ENCODE data around the gene VPS39. TPM values are rescaled to one million over a fixed set of nuclear protein-coding genes. Genes with fewer than 3 reads are reported as not detected.

VPS39 gene
- total and polyA plus RNA-seq, 9 of the 15 experiments (the other 6 are each of a cell fraction or from before 2014, with no cell fraction given) = 3.2 to 37.3 (median 21.8) TPM

DNA sequence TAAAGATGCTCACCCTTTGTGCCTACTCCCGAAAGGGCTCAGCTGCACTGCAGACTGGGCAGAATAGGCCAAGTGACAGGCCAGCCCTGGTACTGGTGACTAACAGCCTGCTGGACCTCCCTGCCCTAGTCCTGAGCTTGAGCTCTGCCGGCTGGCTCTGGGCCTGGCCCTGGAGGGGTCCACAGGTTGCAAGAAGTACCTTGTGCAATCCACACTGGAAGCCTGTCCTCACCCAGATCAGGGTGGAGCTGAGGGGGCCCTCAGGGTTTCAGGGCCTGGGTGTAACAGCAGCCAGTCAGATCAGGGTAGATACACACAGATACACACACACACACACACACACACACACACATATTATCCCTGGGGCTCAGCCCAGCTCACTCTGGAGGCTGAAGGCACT lies 86.4 kb downstream of the VPS39 start (continued):
- TF ChIP-seq, protein P1, sequence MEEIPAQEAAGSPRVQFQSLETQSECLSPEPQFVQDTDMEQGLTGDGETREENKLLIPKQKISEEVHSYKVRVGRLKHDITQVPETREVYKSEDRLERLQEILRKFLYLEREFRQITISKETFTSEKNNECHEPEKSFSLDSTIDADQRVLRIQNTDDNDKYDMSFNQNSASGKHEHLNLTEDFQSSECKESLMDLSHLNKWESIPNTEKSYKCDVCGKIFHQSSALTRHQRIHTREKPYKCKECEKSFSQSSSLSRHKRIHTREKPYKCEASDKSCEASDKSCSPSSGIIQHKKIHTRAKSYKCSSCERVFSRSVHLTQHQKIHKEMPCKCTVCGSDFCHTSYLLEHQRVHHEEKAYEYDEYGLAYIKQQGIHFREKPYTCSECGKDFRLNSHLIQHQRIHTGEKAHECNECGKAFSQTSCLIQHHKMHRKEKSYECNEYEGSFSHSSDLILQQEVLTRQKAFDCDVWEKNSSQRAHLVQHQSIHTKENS (CRISPR knock-in tag; IDR thresholded peaks at IDR 0.05) = no peak
- TF ChIP-seq ZC3H8 (IDR thresholded peaks at IDR 0.05) (no peak), MTF1 (CRISPR knock-in tag; IDR thresholded peaks at IDR 0.05; ENCODE audit: borderline replicate concordance) (no peak)
- TF ChIP-seq, protein P2, sequence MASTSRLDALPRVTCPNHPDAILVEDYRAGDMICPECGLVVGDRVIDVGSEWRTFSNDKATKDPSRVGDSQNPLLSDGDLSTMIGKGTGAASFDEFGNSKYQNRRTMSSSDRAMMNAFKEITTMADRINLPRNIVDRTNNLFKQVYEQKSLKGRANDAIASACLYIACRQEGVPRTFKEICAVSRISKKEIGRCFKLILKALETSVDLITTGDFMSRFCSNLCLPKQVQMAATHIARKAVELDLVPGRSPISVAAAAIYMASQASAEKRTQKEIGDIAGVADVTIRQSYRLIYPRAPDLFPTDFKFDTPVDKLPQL (IDR thresholded peaks at IDR 0.05; ENCODE audit: extremely low read depth, insufficient read length) = no peak

DNA sequence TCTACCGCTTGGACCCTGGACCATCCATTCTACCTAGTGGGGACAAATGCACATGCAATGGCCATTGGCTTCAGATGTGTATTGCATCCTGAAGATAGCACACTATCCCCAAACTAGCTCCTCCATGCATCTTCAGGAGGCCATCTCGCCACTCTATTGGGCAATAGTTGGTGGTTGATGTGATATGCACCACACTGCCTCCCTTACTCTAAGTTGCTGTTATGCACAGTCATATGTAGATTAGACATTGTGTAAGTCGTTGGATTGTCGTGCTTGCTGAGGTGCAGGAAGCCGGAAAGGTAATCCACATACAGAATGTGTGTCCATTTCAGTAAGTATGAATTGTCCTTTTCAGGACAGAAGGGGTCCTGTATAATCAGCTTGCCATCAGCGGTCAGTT lies 87.1 kb downstream of the VPS39 start:
- CTCF ChIA-PET (ENCODE audit: low intra/inter-chr PET ratio) = no interaction called here
- TF ChIP-seq CEBPB (tag; IDR thresholded peaks at IDR 0.05) (peak; percentile 98), MAFK (IDR thresholded peaks at IDR 0.05; ENCODE audit: low read length) (0 out of 2 replicates have a peak, but pooled peaks have one; percentile 11), NFE2 (IDR thresholded peaks at IDR 0.05; ENCODE audit: low read depth) (peak; percentile 55), ZFP1 (CRISPR knock-in tag; IDR thresholded peaks at IDR 0.05) (no peak), ZNF133 (CRISPR knock-in tag; IDR thresholded peaks at IDR 0.05) (no peak), E2F3 (CRISPR knock-in tag; IDR thresholded peaks at IDR 0.05) (no peak), CTBP1 (IDR thresholded peaks at IDR 0.05; ENCODE audit: borderline replicate concordance) (0 out of 2 replicates have a peak, but pooled peaks have one; percentile 35), CEBPG (CRISPR knock-in tag; IDR thresholded peaks at IDR 0.05) (peak; percentile 82), CEBPG (tag; conservative IDR thresholded peaks at IDR 0.05 in 1 of 2, IDR thresholded peaks at IDR 0.05 in 1 of 2) (peak; percentile 91 to 99), MAFG (tag; conservative IDR thresholded peaks at IDR 0.05) (peak; percentile 62)
- TF ChIP-seq, protein P3, sequence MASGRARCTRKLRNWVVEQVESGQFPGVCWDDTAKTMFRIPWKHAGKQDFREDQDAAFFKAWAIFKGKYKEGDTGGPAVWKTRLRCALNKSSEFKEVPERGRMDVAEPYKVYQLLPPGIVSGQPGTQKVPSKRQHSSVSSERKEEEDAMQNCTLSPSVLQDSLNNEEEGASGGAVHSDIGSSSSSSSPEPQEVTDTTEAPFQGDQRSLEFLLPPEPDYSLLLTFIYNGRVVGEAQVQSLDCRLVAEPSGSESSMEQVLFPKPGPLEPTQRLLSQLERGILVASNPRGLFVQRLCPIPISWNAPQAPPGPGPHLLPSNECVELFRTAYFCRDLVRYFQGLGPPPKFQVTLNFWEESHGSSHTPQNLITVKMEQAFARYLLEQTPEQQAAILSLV (tag; IDR thresholded peaks at IDR 0.05) = peak; percentile 68; the same call in 1 of the 2 replicates
- Histone ChIP-seq H4K20me1 (replicated peaks; ENCODE audit: control insufficient read depth, insufficient read depth, low read length) (0 out of 2 replicates have a peak, but pooled peaks cover 2% of the 10 kb centered on the region), H3K9me3 (replicated peaks; ENCODE audit: control insufficient read depth, insufficient read depth, low read depth, low read length) (no peaks in the 10 kb centered on the region), H3K4me3 (no peak overlapping the region), H3K27ac (ENCODE audit: extremely low read depth, low read depth, low read length) (no peak overlapping the region), H3K79me2 (ENCODE audit: control insufficient read depth, insufficient read depth, low read length) (no peaks in the 10 kb centered on the region), H3K27me3 (ENCODE audit: control insufficient read depth in 2 of 2, insufficient read depth in 2 of 2, low read length in 2 of 2) (peaks cover 14 to 37% of the 10 kb centered on the region in 2 experiments; a peak in 4 of 5 replicates), H3K36me3 (ENCODE audit: control insufficient read depth, insufficient read depth, low read length) (no peaks in the 10 kb centered on the region), H2AFZ (ENCODE audit: low read depth, low read length) (no peak overlapping the region), H3K4me2 (ENCODE audit: insufficient read depth, low read length) (no peak overlapping the region), H3K9me1 (ENCODE audit: control insufficient read depth, insufficient read depth, low read length) (no peaks in the 10 kb centered on the region), H3K9ac (ENCODE audit: insufficient read depth in 1 of 2, low read depth in 2 of 2, low read length in 2 of 2) (no peak overlapping the region), H3K4me1 (replicated peaks in 1 of 2; ENCODE audit: control insufficient read depth in 2 of 2, insufficient read depth in 2 of 2, low read length in 2 of 2) (no peaks in the 10 kb centered on the region)
- BruUV-seq (replicated peaks) = no TSS peak
- in situ Hi-C loops (cut with MboI) (no loop called here), intact Hi-C loops (cut with micrococcal nuclease) (no loop called here)
- FAIRE-seq (no peak), ATAC-seq (no peak; the same call in 2 of the 3 replicates), DNase-seq (ENCODE audit: extremely low read depth in 1 of 4, low spot score in 3 of 4) (no peak)
- WGBS (ENCODE audit: insufficient coverage, low coverage, missing lambda C conversion rate) = 10% methylated on average over 6 of the region's 6 CpGs
- POLR2A ChIA-PET = interaction anchor here (0.6 to 1.3 kb wide), 2 partner anchors 10 to 208 kb away, joined by 3 to 5 read pairs; no protein-coding TSS in a partner anchor

Measured in K562 (cell line).